HG02870 (cell line): ENCODE measurements around the gene TAF6L.
"Not testable (repeated sequence)": the region's sequence is repeated elsewhere in the genome, so short reads cannot be mapped to it uniquely, and the experiment has no call there.

Experiments used
- ATAC-seq: cut with Tn5 transposase; IDR thresholded peaks from one replicate; pipeline ENCODE4 v1.9.1; 2021; ENCODE audit warnings: mild to moderate bottlenecking, moderate library complexity; ENCODE audit not compliant: unreplicated experiment

The TAF6L gene

DNA sequence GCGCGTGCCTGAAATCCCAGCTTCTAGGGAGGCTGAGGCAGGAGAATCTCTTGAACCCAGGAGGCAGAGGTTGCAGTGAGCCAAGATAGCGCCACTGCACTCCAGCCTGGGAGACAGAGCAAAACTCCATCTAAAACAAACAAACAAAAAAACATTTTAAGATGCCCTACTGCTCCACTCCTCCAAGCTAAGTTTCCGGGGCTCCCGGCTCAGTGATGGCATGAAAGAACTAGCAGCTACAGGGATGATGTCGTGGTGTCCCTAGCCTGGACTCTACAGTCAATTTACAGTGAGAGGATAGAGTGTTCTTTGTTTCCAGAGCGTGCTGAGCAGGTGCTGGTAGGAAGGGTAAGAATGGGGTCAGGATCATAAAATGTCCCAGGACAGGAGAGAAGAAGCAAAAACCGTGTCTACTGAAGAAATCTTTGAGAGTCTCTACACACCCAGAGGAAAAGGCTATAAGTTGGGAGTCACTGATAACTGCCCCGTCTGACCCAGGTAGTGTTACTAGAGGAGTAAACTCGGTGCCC lies 16.0 kb upstream of the TAF6L start:
- no peak for ATAC-seq

GRCh38 chr11:62757846-62758788 lies 13.1 kb upstream of the TAF6L start:
- ATAC-seq = no peak

- ATAC-seq = not testable (repeated sequence)
Observed at GRCh38 chr11:62760867-62761227, 10.3 kb upstream of the TAF6L start.

- no peak for ATAC-seq
Observed at GRCh38 chr11:62770778-62771143, 435 bp upstream of the TAF6L start.

DNA sequence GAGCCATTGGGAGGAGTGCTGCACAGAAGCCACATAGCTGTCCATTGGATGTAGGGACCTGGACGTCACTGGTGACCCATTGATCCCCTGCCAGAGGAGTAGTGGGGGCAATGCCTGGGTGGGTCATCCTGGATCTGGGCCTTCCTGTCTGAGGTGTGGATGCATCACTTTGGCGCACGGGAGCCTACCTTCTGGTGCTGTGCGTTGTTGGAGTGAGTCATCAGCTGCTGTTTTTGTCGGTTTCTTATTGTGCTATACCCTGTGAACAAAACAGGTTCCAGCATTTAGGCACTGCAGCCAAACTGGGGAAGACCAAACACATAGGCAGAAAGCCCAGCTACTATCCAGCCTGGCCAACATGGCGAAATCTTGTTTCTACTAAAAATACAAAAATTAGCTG lies 3.2 kb downstream of the TAF6L start:
- no peak for ATAC-seq

GRCh38 chr11:62775646-62776045 lies 4.5 kb downstream of the TAF6L start:
- no peak for ATAC-seq

DNA sequence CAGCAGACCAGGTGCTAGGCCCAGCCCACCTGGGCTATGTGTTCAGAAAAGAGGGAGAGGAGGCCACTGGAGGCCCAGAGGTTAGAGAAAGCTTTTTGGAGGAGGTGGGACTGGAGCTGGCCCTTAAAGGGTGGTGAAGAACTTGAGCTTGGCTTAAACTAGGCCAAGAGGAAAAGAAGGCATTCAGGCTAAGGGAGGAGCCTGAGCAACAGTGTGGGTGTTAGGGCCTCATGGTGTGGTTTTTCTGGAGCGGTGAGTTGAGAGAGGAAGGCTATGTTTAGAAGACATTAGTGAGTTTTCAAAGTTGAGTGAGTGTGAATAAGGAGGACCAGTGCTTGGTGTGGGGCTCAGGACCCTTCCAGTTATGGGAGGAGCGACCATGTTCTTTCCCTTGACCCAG lies 6.2 kb downstream of the TAF6L start:
- no peak for ATAC-seq

DNA sequence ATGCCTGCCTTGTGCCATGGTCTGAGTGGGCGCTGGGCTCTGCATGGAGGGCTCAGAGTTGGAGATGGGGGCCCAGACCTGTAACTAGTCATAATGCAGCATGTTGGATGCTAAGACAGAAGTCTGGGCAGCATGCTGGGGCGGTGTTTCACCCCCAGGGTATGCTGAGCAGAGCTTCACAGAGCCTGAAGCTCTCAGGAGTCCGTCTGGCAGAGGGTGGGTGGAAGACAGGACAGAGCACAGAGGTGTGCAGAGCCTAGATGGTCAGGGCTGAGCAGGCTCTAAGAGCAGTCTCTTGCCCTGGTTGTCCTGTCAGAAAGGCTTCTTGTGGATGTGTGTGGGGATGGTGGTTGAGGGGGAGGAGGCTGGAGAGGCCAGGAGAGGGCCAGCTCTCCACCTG lies 7.2 kb downstream of the TAF6L start:
- no peak for ATAC-seq

DNA sequence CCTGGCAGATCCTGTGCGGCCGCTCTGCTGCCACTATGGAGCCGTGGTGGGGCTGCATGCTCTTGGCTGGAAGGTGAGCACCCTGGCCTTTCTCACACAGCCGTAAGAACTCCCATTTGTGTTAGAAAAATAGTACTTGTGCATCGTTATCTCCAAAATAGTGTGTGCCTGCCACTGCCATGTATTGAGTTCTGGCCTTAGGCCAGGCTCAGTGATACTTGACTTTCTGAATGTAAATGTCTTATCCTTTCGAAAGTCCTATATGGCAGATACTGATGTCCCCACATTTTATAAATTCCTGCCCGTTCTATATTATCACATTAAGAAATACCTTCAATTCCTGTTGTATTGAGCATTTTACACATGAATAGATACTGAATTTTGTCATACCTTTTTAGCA lies 11.6 kb downstream of the TAF6L start:
- ATAC-seq = no peak

- peak; percentile 60 for ATAC-seq
Observed at GRCh38 chr11:62786318-62787004, 15.3 kb downstream of the TAF6L start.

- ATAC-seq = peak; percentile 62
Observed at GRCh38 chr11:62787005-62787759, 16.0 kb downstream of the TAF6L start, which contains the start of gene TMEM179B. TMEM179B (plus strand) TSS chr11:62787402; CDS start chr11:62787432, 30 bp downstream.

DNA sequence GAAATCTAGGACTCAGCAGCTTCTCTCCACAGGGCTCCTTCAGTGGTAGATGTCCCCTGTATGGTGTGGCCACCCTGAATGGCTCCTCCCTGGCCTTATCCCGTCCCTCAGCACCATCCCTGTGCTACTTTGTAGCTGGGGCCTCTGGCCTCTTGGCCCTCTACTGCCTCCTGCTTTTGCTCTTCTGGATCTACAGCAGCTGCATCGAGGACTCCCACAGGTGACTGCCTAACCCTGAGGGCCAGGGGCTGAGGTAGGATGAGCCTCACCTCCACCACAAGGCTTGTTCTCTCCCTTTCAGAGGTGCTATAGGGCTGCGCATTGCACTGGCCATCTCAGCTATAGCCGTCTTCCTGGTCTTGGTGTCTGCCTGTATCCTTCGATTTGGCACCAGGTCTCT lies 17.8 kb downstream of the TAF6L start:
- ATAC-seq = no peak

DNA sequence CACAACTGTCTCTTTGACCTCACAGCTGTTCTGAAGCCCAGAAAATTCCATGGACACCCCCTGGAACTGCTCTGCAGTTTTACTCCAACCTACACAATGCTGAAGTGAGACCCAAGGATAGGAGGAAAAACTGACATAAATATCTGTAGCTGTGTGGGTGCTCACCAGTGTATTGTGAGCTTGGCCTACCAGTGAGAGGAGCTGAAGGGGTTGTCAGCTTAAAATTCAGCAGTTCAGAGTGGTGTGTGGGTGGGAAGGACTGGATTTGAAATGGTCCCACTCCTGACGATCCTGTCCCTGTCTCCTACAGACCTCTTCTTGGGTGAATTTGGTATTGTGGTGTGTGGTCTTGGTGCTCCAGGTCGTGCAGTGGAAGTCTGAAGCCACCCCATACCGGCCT lies 18.4 kb downstream of the TAF6L start:
- ATAC-seq = no peak

GRCh38 chr11:62791501-62792201 lies 20.5 kb downstream of the TAF6L start, which contains the start of gene TMEM223:
TMEM223 (minus strand) TSS chr11:62792006; CDS start chr11:62791994, 12 bp downstream.
- peak; percentile 66 for ATAC-seq

GRCh38 chr11:62792202-62792575 lies 21.0 kb downstream of the TAF6L start:
- no peak for ATAC-seq

GRCh38 chr11:62794201-62794775 lies 23.1 kb downstream of the TAF6L start:
- no peak for ATAC-seq

- ATAC-seq = no peak
Observed at GRCh38 chr11:62796281-62796680, 25.1 kb downstream of the TAF6L start.

DNA sequence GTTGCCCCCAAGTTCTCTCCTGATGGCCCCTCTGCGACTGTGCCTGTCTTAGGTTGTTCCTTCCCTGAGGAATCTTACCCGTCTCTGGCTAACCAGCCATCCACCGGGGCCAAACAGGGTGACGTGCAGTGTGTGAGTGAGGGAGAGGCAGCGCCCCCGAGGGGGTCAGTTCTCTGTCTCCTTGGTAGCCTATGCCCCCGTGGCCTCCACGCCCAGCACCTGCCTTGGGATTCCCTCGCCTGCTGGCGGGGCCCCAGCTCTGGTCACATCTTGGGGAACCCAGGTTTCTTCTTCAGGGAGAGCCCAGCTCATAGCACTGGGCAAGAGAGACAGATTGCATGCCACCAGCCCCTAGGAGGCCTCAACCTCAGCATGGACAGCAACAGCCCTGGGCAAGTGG lies 28.3 kb downstream of the TAF6L start:
- ATAC-seq = no peak

DNA sequence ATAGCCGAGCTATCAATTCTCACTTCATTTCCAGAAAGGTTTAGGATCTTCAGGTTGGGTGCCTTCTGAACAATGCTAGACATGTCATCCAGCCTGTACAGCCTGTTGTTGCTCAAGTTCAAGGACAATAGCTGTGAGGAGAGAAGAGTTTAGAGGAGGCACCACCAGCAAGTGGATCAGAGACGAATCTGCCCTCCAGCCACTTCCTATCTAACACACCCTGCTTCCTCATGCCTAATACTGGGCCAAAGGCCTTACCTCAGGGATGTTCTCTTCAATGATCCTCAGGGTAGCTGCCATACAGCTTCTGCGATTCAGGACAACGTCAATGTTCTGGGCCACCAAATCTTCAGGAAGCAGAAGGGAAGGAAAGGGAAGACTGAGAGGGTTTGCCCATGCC lies 29.9 kb downstream of the TAF6L start:
- ATAC-seq = no peak
